Mesodermal cell (in vitro differentiated cells): ENCODE results near the gene TXNDC2.
"Not testable (repeated sequence)": the region's sequence is repeated elsewhere in the genome, so short reads cannot be mapped to it uniquely, and the experiment has no call there.

ENCODE experiments used
- H3K27ac ChIP-seq: 2 replicates; pipeline ENCODE4 v1.7.0; 2013; ENCODE audit warnings: mild to moderate bottlenecking, low read depth, low read length, moderate library complexity; ENCODE audit not compliant: severe bottlenecking
- H3K36me3 ChIP-seq: 2 replicates; pipeline ENCODE4 v1.7.1; 2013; ENCODE audit warnings: mild to moderate bottlenecking, low read length, moderate library complexity; ENCODE audit not compliant: control insufficient read depth, insufficient read depth
- H3K4me1 ChIP-seq: one replicate; pipeline ENCODE4 v1.7.1; 2013; ENCODE audit warnings: mild to moderate bottlenecking, low read length; ENCODE audit not compliant: insufficient read depth, control insufficient read depth, poor library complexity, severe bottlenecking
- H3K4me3 ChIP-seq: 2 replicates; pipeline ENCODE4 v1.7.0; 2013; ENCODE audit warnings: low read length, control low read depth, mild to moderate bottlenecking; ENCODE audit not compliant: insufficient read depth, poor library complexity, severe bottlenecking; ENCODE audit errors: extremely low read depth
- H3K9me3 ChIP-seq: 2 replicates; pipeline ENCODE4 v1.7.1; 2013; ENCODE audit warnings: mild to moderate bottlenecking, low read length, moderate library complexity; ENCODE audit not compliant: control insufficient read depth
- WGBS, 2 experiments: methylation state at CpG; one replicate each; pipeline ENCODE4 v1.1.5; 2013; ENCODE audit warnings: missing lambda C conversion rate in 2 of 2; ENCODE audit not compliant: insufficient coverage in 2 of 2; 5-methylcytosine and 5-hydroxymethylcytosine counted together

TXNDC2 gene

DNA sequence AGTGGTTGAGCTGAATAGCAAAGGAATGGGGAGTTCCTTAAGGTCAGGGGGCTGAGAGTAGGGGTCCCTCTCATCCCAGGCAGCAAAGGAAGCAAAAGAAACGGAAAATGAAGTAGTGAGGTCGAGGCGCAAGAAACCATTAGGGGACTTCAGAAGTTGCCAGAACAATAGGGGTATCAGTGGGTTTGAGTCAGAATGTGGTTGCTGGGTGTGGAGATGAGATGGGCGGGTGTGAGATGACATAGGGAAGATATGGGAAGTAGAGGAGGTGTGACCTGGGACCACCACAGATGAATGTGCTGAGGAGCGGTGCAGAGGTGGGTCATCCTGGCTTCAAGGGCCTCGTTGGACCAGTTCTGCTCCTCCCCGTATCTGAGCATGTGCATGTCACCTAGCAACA lies 14.9 kb downstream of the TXNDC2 start:
- H3K4me1 ChIP-seq, result peaks cover 24% of the 10 kb centered on the region
- no peaks in the 10 kb centered on the region for H3K9me3 ChIP-seq
- no peak overlapping the region for H3K4me3 ChIP-seq
- no peak overlapping the region for H3K27ac ChIP-seq
- H3K36me3 ChIP-seq, result no peaks in the 10 kb centered on the region
- WGBS, 2 experiments, result 95 to 100% methylated on average over 3 to 7 of the region's 7 CpGs

DNA sequence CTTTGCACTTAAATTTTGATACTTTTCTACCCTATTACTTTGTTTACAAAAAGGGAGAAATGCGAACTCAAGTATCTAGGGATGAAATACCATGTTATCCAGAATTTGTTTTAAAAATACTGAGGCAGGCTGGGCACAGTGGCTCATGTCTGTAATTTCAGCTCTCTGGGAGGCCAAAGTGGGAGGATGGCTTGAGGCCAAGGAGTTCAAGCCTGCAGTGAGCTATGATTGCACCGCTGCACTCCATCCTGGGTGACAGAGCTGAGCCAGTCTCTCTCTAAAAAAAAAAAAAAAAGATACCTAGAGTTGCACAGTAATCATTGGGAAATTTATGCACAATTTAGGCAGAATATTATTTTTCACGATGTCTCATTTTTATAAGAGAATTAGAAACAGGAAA lies 15.6 kb downstream of the TXNDC2 start:
- no peaks in the 10 kb centered on the region for H3K36me3 ChIP-seq
- no CpG with 5 or more reads among the region's 3 CpGs for WGBS, 2 experiments
- H3K9me3 ChIP-seq, result no peaks in the 10 kb centered on the region
- no peak overlapping the region for H3K27ac ChIP-seq
- H3K4me3 ChIP-seq, result no peak overlapping the region
- H3K4me1 ChIP-seq, result peaks cover 24% of the 10 kb centered on the region

DNA sequence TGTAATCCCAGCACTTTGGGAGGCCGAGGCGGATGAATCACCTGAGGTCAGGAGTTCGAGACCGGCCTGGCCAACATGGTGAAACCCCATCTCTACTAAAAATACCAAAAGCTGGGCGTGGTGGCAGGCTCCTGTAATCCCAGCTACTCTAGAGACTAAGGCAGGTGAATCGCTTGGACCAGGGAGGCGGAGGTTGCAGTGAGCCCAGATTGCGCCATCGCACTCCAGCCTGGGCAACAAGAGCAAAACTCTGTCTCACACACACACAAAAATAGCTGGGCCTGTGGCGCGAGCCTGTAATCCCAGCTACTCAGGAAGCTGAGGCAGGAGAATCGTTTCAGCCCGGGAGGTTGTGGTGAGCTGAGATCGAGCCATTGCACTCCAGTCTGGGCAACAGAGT lies 16.5 kb downstream of the TXNDC2 start:
- WGBS, 2 experiments, result 94 to 100% methylated on average over 3 to 7 of the region's 14 CpGs
- H3K36me3 ChIP-seq, H3K27ac ChIP-seq, H3K4me3 ChIP-seq, H3K9me3 ChIP-seq: not testable (repeated sequence)
- peaks cover 24% of the 10 kb centered on the region for H3K4me1 ChIP-seq

DNA sequence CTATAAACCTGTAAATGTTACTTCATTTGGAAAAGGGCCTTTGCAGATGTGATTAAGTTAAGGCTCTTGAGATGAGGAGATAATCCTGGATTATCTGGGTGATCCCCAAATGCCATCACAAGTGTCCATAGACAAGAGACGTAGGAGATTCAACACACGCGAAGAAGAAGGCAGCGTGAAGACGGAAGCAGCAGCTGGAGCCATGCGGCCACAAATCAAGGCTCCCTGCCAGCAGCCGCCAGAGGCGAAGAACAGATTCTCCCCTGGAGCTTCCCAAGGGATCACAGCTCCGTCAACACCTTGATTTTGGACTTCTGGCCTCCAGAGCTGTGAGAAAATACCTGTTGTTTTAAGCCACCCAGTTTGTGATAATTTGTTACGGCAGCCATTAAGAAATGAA lies 17.1 kb downstream of the TXNDC2 start:
- 80 to 93% methylated on average over 10 of the region's 10 CpGs for WGBS, 2 experiments
- no peak overlapping the region for H3K4me3 ChIP-seq
- no peaks in the 10 kb centered on the region for H3K9me3 ChIP-seq
- H3K27ac ChIP-seq, result no peak overlapping the region
- H3K36me3 ChIP-seq, result no peaks in the 10 kb centered on the region
- peaks cover 21% of the 10 kb centered on the region for H3K4me1 ChIP-seq

DNA sequence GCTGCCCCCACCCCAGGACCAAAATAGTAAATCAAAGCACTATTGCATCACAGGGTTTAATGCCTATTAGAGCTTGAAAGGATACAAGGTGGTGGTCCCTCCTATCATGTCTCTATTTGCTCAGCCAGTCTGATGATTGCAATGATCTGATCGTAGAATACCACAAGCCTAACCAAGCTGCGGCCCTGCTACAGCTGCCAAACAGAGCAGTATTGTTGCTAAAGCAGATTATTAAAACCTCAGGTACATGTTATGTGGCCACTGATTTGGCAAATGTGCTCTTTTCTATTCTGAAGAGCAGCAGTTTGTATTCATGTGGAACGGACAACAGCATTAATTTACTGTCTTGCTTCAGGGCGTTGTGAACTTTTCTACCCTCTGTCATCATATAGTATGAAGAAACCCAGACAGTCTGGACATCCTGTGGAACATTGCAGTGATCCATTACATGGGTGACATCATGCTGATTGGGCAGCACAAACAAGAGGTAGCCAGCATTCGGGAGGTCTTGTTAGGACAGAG lies 19.7 kb downstream of the TXNDC2 start:
- H3K4me3 ChIP-seq, result no peak overlapping the region
- H3K27ac ChIP-seq, result peak overlapping the region; percentile 31
- WGBS, 2 experiments, result 89 to 90% methylated on average over 5 of the region's 5 CpGs
- H3K9me3 ChIP-seq, result no peaks in the 10 kb centered on the region
- H3K4me1 ChIP-seq, result peaks cover 4% of the 10 kb centered on the region
- H3K36me3 ChIP-seq, result no peaks in the 10 kb centered on the region

DNA sequence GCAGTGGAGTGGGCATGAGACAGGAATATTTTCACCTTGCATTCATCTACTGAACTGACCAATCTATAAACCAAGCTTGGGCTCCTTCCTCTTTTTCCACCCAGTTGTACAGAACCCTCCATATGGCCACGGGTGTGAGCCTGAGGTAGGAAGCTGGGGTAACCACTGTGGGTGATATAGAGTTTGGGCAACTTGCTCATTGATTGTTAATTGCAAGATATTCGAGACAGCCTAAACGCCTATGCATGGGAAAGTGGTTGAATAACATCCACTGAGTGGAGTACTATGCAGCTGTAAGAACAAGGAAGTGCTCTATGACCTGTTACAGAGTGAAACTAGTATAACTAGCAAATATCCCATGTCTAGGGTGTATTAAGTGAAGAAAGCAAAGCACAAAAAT lies 20.7 kb downstream of the TXNDC2 start:
- H3K9me3 ChIP-seq, result no peaks in the 10 kb centered on the region
- no peak overlapping the region for H3K27ac ChIP-seq
- H3K4me1 ChIP-seq, result no peaks in the 10 kb centered on the region
- WGBS, 2 experiments, result 71 to 83% methylated on average over 2 of the region's 3 CpGs
- no peak overlapping the region for H3K4me3 ChIP-seq
- no peaks in the 10 kb centered on the region for H3K36me3 ChIP-seq

DNA sequence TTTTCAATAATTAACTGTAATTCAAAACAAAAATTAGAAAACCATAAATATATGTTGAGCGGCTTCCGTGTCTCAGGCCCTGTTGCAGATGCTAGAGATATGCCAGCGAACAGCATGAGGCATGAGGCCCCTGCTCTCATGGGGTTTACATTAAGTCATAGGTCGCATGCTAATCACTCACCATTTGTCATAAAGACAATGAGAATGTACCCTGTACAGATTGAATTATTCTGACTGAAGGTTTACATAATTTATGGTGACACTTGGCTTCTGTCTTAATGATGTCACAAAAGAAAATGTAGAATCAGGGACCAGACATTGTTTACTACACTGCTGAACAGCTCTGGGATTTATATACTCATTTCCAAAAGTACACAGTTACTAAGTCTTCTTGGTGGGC lies 22.1 kb downstream of the TXNDC2 start:
- Histone ChIP-seq H3K4me1 (peaks cover 3% of the 10 kb centered on the region), H3K4me3 (no peak overlapping the region), H3K9me3 (no peaks in the 10 kb centered on the region), H3K27ac (no peak overlapping the region), H3K36me3 (no peaks in the 10 kb centered on the region)
- WGBS, 2 experiments, result 89% methylated on average over 3 of the region's 4 CpGs; no CpG with 5 or more reads in 1 of the 2 experiments

DNA sequence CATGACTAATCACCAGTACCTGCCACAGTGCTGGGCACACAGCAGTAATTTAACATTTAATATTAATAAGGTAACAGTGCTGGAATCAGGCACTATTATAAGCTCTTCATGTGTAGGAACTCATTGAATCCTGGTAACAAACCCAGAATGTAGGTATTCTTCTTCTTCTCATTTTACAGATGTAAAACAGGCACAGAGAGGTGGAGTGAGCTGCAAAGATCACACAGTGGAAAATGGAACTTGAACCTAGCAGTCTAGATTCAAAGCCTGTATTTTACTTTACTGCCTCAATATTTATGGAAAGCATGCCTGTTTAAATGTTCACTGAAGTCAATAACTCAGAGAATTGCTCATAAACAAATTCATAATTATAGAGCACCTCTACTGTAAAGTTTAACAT lies 24.3 kb downstream of the TXNDC2 start:
- peaks cover 3% of the 10 kb centered on the region for H3K4me1 ChIP-seq

DNA sequence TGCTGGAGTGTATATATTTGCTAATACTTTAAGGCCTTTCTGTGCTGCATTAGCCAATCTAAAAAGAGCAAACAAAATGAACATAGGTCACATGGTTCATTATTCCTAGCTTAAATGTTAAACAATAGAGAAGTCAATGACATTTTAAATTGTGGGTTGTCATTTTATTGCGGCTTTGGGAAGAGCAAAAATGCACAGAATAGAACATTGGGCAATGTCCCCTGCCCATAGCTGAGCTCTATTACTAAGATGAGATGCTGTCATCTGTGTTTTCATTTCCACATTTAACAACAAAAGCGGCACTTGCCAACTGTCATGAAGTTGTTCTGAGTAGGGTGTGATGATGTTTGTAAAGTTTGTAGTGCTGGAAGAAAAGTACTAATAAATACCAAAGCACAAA lies 24.9 kb downstream of the TXNDC2 start:
- WGBS, 2 experiments, result no CpG with 5 or more reads among the region's 2 CpGs
- Histone ChIP-seq H3K9me3 (no peaks in the 10 kb centered on the region), H3K27ac (no peak overlapping the region), H3K4me3 (no peak overlapping the region), H3K4me1 (peaks cover 3% of the 10 kb centered on the region), H3K36me3 (no peaks in the 10 kb centered on the region)

More for the DNA sequence above, 24.3 kb downstream of the TXNDC2 start:
- Histone ChIP-seq H3K9me3 (no peaks in the 10 kb centered on the region), H3K4me3 (no peak overlapping the region), H3K36me3 (no peaks in the 10 kb centered on the region), H3K27ac (no peak overlapping the region)

DNA sequence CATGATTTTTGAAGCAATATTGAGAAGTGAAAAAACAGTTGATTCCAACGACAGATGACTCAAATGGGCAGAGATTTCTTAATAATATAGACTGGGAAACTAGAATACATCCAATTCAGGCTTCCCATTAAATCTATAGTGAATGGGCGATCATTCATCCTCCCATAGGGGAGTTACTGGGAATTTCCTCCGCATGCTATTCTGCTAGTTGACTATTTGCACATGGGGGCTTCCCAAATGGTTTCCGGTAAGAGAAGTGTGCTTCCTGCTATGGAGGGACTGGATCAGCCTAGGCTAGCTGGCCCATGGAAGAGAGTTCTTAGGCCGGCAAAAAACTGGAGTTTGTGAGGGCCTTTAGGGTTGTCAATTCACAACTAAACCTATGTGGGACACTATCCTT lies 25.5 kb downstream of the TXNDC2 start:
- Histone ChIP-seq H3K27ac (no peak overlapping the region), H3K4me3 (no peak overlapping the region), H3K36me3 (no peaks in the 10 kb centered on the region), H3K9me3 (no peaks in the 10 kb centered on the region), H3K4me1 (peaks cover 3% of the 10 kb centered on the region)
- WGBS, 2 experiments, result 80 to 97% methylated on average over 2 of the region's 5 CpGs

DNA sequence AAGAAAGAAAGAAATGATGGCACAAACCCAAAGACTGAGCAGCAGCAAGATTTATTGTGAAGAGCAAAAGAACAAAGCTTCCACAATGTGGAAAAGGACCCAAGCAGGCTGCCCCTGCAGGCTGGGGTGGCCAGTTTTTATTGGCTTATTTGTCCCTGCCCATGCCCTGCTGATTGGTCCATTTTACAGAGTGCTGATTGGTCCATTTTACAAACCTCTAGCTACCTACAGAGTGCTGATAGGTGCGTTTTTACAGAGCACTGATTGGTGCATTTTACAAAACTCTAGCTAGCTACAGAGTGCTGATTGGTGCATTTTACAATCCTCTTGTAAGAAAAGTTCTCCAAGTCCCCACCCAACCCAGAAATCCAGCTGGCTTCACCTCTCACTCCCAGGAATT lies 26.5 kb downstream of the TXNDC2 start:
- H3K4me1 ChIP-seq, H3K36me3 ChIP-seq, H3K4me3 ChIP-seq, H3K27ac ChIP-seq, H3K9me3 ChIP-seq: not testable (repeated sequence)
- WGBS, 2 experiments, result 100% methylated on average over 1 of the region's 1 CpG
